K562 (cell line): ENCODE measurements around the gene TET2. TPM values are rescaled to one million over a fixed set of nuclear protein-coding genes. Genes with fewer than 3 reads are reported as not detected.

ENCODE experiments used
- ATAC-seq: fragments of 200-7000 bp; cut with Tn5 transposase; 3 replicates; pipeline ENCODE4 v1.9.1; 2020; ENCODE audit warnings: moderate library complexity
- BruUV-seq: library from RNA; stranded (reverse); fragments of 400-500 nt; replicated peaks from 2 replicates; lab custom pipeline; 2021; lab: Mats Ljungman, UMichigan
- CTCF ChIA-PET: fragments of 300-600 bp; formaldehyde crosslinking; extraction: SDS; loops from one replicate; lab custom pipeline; 2021; ENCODE audit warnings: low intra/inter-chr PET ratio; lab: Yijun Ruan, JAX
- POLR2A ChIA-PET: fragments of 300-600, 350-650 bp; sonication (Branson Sonifier 250); formaldehyde crosslinking; extraction: SDS; loops from one replicate; lab custom pipeline; 2021; ENCODE audit warnings: antibody characterized with exemption, inconsistent platforms; lab: Yijun Ruan, JAX
- DNase-seq, 4 experiments: peaks; one replicate each; pipeline versions ENCODE4 v3.0.0 to v3.0.0-alpha.2; 2011 to 2018; ENCODE audit warnings: low spot score in 3 of 4, mixed read lengths in 3 of 4; ENCODE audit errors: extremely low read depth in 1 of 4
- FAIRE-seq: peaks from 2 replicates; lab custom pipeline; 2011; peaks lifted over from hg19 to GRCh38; lab: Jason Lieb, UNC
- H2AFZ ChIP-seq: 2 replicates; pipeline ENCODE4 v1.6.0; 2011; ENCODE audit warnings: low read depth, low read length, control low read depth, inconsistent platforms
- H3K27ac ChIP-seq: fragments of 200-600 bp; 3 replicates; pipeline ENCODE4 v1.8.0; 2011; ENCODE audit warnings: low read depth, mild to moderate bottlenecking, control low read depth, inconsistent platforms, low read length, moderate library complexity, mixed read lengths; ENCODE audit errors: extremely low read depth
- H3K27me3 ChIP-seq, 2 experiments: fragments of 300-600 bp in 1 of 2; 2 replicates in 1 of 2; 3 replicates in 1 of 2; pipeline versions ENCODE4 v1.6.0 to v1.8.0; 2011; ENCODE audit warnings: inconsistent platforms in 2 of 2, low read length in 2 of 2, mild to moderate bottlenecking in 1 of 2, mixed read lengths in 1 of 2, moderate library complexity in 1 of 2; ENCODE audit not compliant: control insufficient read depth in 2 of 2, insufficient read depth in 2 of 2
- H3K36me3 ChIP-seq: fragments of 300-600 bp; 3 replicates; pipeline ENCODE4 v1.8.0; 2011; ENCODE audit warnings: mild to moderate bottlenecking, low read length, inconsistent platforms; ENCODE audit not compliant: control insufficient read depth, insufficient read depth
- H3K4me1 ChIP-seq, 2 experiments: fragments of 200-600 bp in 1 of 2; replicated peaks in 1 of 2; 2 replicates in 1 of 2; 3 replicates in 1 of 2; pipeline versions ENCODE4 v1.5.1 to v1.8.0; 2011; ENCODE audit warnings: inconsistent platforms in 2 of 2, low read length in 2 of 2, mild to moderate bottlenecking in 1 of 2, mixed read lengths in 1 of 2, moderate library complexity in 1 of 2; ENCODE audit not compliant: control insufficient read depth in 2 of 2, insufficient read depth in 2 of 2
- H3K4me2 ChIP-seq: 2 replicates; pipeline ENCODE4 v1.6.1; 2011; ENCODE audit warnings: low read length, control low read depth, inconsistent platforms, mixed read lengths; ENCODE audit not compliant: insufficient read depth
- H3K4me3 ChIP-seq: fragments of 200-600 bp; sonication (generic), shearing (Covaris generic); 2 replicates; pipeline ENCODE4 v1.5.1; 2016; ENCODE audit warnings: control low read depth, inconsistent platforms
- H3K79me2 ChIP-seq: fragments of 200-600 bp; 3 replicates; pipeline ENCODE4 v1.8.0; 2011; ENCODE audit warnings: low read length, inconsistent platforms; ENCODE audit not compliant: control insufficient read depth, insufficient read depth
- H3K9ac ChIP-seq, 2 experiments: 2 replicates each; pipeline versions ENCODE4 v1.6.0 to v1.6.1; 2011; ENCODE audit warnings: low read depth in 2 of 2, low read length in 2 of 2, control low read depth in 1 of 2, inconsistent platforms in 1 of 2, mild to moderate bottlenecking in 1 of 2, mixed read lengths in 1 of 2; ENCODE audit not compliant: insufficient read depth in 1 of 2
- H3K9me1 ChIP-seq: one replicate; pipeline ENCODE4 v1.6.0; 2011; ENCODE audit warnings: inconsistent platforms, mild to moderate bottlenecking, low read length, moderate library complexity; ENCODE audit not compliant: control insufficient read depth, insufficient read depth
- H3K9me3 ChIP-seq: replicated peaks from 2 replicates; pipeline ENCODE4 v1.5.1; 2011; ENCODE audit warnings: low read depth, low read length, inconsistent platforms; ENCODE audit not compliant: control insufficient read depth, insufficient read depth
- H4K20me1 ChIP-seq: replicated peaks from 2 replicates; pipeline ENCODE4 v1.6.1; 2011; ENCODE audit warnings: low read length, inconsistent platforms, mixed read lengths; ENCODE audit not compliant: control insufficient read depth, insufficient read depth
- SP1 ChIP-seq: sonication (generic); formaldehyde crosslinking; IDR thresholded peaks from 2 replicates; pipeline ENCODE4 v1.8.1; 2022; ENCODE audit warnings: mild to moderate bottlenecking, missing genetic modification reagents
- WGBS: fragments of 100-300 bp; shearing (Covaris generic); methylation state at CpG from one replicate; pipeline ENCODE4 v1.1.6; 2016; ENCODE audit warnings: low coverage, mixed read lengths; ENCODE audit not compliant: insufficient coverage; ENCODE audit errors: missing lambda C conversion rate; 5-methylcytosine and 5-hydroxymethylcytosine counted together
- in situ Hi-C: fragments of 300-500 bp; cut with MboI; formaldehyde crosslinking; loops from 4 replicates; pipeline ENCODE4 v1.15.0; 2018; ENCODE audit warnings: inconsistent platforms, mixed read lengths
- intact Hi-C: fragments of 100-400 bp; cut with micrococcal nuclease; formaldehyde crosslinking; loops from 2 replicates; pipeline ENCODE4 v1.14.2; 2022
- polyA plus RNA-seq, 8 experiments: library from polyadenylated mRNA; depleted of rRNA in 4 of 8; stranded (reverse) in 5 of 8; unstranded in 3 of 8; fragments of >200 nt; fragmentation: Nextera tagmentation in 2 of 8; fragmentation: Illumina TruSeq in 1 of 8; extraction: Ambion mirVana in 2 of 8; extraction: Trizol in 1 of 8; gene quantifications; 2 replicates each; pipeline versions ENCODE4 v1.2.1 to v1.2.3, GENCODE V29; 2011 to 2014; ENCODE audit warnings: inconsistent platforms in 1 of 8, missing spikeins in 1 of 8
- total RNA-seq, 7 experiments: library from RNA; depleted of rRNA in 6 of 7; stranded (reverse); fragments of >200 nt in 6 of 7; fragmentation: Illumina TruSeq in 2 of 7; extraction: Trizol in 2 of 7; gene quantifications; 2 replicates each; pipeline versions ENCODE4 v1.2.1 to v1.2.3, GENCODE V29; 2011 to 2021; ENCODE audit warnings: low replicate concordance in 1 of 7
- TF ChIP-seq, protein P1 (sequence below): fragments of 450-650 bp; IDR thresholded peaks from 2 replicates; pipeline ENCODE4 v1.6.1; 2016; ENCODE audit warnings: mild to moderate bottlenecking, moderate library complexity
- TF ChIP-seq, protein P2 (sequence below): fragments of 450-650 bp; formaldehyde crosslinking; IDR thresholded peaks from 2 replicates; pipeline ENCODE4 v1.4.0; 2020; ENCODE audit warnings: mild to moderate bottlenecking, moderate library complexity
- TF ChIP-seq, protein P3 (sequence below), 2 experiments: fragments of 450-650 bp in 1 of 2; sonication (generic) in 1 of 2; formaldehyde crosslinking in 1 of 2; IDR thresholded peaks in 1 of 2; conservative IDR thresholded peaks in 1 of 2; 2 replicates each; pipeline versions ENCODE4 v1.6.1 to v1.8.1; 2016 to 2023; ENCODE audit warnings: mild to moderate bottlenecking in 2 of 2, moderate library complexity in 2 of 2, inconsistent platforms in 1 of 2, missing genetic modification reagents in 1 of 2

TET2 gene
- total and polyA plus RNA-seq, 9 of the 15 experiments (the other 6 are each of a cell fraction or from before 2014, with no cell fraction given), result 0.80 to 11.1 (median 4.9) TPM

- Histone ChIP-seq H3K27me3 (no peaks in the 10 kb centered on the region), H4K20me1 (no peaks in the 10 kb centered on the region), H3K27ac (no peak overlapping the region), H3K4me3 (no peak overlapping the region), H3K9ac (no peak overlapping the region), H3K9me3 (no peaks in the 10 kb centered on the region), H3K4me2 (no peak overlapping the region), H3K9me1 (no peaks in the 10 kb centered on the region), H3K79me2 (peaks cover 35% of the 10 kb centered on the region), H2AFZ (peak overlapping the region; percentile 100; the same call in 1 of the 2 replicates), H3K4me1 (peaks cover 3 to 7% of the 10 kb centered on the region in 2 experiments; a peak in 4 of 5 replicates), H3K36me3 (no peaks in the 10 kb centered on the region)
- FAIRE-seq (no peak), DNase-seq (no peak), ATAC-seq (no peak)
- in situ Hi-C loops (no loop called here), intact Hi-C loops (loop anchor here (5.0 kb wide), 1 partner anchor 567 kb away; no protein-coding TSS in a partner anchor)
- ChIA-PET CTCF (no interaction called here), POLR2A (no interaction called here)
- BruUV-seq, result TSS peak; percentile 59
- 89% methylated on average over 21 of the region's 21 CpGs for WGBS
- TF ChIP-seq, protein P1, sequence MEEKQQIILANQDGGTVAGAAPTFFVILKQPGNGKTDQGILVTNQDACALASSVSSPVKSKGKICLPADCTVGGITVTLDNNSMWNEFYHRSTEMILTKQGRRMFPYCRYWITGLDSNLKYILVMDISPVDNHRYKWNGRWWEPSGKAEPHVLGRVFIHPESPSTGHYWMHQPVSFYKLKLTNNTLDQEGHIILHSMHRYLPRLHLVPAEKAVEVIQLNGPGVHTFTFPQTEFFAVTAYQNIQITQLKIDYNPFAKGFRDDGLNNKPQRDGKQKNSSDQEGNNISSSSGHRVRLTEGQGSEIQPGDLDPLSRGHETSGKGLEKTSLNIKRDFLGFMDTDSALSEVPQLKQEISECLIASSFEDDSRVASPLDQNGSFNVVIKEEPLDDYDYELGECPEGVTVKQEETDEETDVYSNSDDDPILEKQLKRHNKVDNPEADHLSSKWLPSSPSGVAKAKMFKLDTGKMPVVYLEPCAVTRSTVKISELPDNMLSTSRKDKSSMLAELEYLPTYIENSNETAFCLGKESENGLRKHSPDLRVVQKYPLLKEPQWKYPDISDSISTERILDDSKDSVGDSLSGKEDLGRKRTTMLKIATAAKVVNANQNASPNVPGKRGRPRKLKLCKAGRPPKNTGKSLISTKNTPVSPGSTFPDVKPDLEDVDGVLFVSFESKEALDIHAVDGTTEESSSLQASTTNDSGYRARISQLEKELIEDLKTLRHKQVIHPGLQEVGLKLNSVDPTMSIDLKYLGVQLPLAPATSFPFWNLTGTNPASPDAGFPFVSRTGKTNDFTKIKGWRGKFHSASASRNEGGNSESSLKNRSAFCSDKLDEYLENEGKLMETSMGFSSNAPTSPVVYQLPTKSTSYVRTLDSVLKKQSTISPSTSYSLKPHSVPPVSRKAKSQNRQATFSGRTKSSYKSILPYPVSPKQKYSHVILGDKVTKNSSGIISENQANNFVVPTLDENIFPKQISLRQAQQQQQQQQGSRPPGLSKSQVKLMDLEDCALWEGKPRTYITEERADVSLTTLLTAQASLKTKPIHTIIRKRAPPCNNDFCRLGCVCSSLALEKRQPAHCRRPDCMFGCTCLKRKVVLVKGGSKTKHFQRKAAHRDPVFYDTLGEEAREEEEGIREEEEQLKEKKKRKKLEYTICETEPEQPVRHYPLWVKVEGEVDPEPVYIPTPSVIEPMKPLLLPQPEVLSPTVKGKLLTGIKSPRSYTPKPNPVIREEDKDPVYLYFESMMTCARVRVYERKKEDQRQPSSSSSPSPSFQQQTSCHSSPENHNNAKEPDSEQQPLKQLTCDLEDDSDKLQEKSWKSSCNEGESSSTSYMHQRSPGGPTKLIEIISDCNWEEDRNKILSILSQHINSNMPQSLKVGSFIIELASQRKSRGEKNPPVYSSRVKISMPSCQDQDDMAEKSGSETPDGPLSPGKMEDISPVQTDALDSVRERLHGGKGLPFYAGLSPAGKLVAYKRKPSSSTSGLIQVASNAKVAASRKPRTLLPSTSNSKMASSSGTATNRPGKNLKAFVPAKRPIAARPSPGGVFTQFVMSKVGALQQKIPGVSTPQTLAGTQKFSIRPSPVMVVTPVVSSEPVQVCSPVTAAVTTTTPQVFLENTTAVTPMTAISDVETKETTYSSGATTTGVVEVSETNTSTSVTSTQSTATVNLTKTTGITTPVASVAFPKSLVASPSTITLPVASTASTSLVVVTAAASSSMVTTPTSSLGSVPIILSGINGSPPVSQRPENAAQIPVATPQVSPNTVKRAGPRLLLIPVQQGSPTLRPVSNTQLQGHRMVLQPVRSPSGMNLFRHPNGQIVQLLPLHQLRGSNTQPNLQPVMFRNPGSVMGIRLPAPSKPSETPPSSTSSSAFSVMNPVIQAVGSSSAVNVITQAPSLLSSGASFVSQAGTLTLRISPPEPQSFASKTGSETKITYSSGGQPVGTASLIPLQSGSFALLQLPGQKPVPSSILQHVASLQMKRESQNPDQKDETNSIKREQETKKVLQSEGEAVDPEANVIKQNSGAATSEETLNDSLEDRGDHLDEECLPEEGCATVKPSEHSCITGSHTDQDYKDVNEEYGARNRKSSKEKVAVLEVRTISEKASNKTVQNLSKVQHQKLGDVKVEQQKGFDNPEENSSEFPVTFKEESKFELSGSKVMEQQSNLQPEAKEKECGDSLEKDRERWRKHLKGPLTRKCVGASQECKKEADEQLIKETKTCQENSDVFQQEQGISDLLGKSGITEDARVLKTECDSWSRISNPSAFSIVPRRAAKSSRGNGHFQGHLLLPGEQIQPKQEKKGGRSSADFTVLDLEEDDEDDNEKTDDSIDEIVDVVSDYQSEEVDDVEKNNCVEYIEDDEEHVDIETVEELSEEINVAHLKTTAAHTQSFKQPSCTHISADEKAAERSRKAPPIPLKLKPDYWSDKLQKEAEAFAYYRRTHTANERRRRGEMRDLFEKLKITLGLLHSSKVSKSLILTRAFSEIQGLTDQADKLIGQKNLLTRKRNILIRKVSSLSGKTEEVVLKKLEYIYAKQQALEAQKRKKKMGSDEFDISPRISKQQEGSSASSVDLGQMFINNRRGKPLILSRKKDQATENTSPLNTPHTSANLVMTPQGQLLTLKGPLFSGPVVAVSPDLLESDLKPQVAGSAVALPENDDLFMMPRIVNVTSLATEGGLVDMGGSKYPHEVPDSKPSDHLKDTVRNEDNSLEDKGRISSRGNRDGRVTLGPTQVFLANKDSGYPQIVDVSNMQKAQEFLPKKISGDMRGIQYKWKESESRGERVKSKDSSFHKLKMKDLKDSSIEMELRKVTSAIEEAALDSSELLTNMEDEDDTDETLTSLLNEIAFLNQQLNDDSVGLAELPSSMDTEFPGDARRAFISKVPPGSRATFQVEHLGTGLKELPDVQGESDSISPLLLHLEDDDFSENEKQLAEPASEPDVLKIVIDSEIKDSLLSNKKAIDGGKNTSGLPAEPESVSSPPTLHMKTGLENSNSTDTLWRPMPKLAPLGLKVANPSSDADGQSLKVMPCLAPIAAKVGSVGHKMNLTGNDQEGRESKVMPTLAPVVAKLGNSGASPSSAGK, result no peak
- TF ChIP-seq, protein P2, sequence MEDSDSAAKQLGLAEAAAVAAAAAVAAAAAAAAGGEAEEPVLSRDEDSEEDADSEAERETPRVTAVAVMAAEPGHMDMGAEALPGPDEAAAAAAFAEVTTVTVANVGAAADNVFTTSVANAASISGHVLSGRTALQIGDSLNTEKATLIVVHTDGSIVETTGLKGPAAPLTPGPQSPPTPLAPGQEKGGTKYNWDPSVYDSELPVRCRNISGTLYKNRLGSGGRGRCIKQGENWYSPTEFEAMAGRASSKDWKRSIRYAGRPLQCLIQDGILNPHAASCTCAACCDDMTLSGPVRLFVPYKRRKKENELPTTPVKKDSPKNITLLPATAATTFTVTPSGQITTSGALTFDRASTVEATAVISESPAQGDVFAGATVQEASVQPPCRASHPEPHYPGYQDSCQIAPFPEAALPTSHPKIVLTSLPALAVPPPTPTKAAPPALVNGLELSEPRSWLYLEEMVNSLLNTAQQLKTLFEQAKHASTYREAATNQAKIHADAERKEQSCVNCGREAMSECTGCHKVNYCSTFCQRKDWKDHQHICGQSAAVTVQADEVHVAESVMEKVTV, result no peak
- TF ChIP-seq, protein P3, sequence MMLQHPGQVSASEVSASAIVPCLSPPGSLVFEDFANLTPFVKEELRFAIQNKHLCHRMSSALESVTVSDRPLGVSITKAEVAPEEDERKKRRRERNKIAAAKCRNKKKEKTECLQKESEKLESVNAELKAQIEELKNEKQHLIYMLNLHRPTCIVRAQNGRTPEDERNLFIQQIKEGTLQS (IDR thresholded peaks at IDR 0.05), result peak; percentile 63
- TF ChIP-seq, protein P3 (CRISPR knock-in tag; conservative IDR thresholded peaks at IDR 0.05), result no peak
- no peak for TF ChIP-seq SP1
Observed at GRCh38 chr4:105145156-105145902, 1.3 kb upstream of the TET2 start.
